Activated CD4-positive, alpha-beta T cell treated with anti-CD3 and anti-CD28 coated beads, Interleukin-10, Interleukin-2, amounts not matched to agents 100 ng/mL and 50 ng/mL, durations not matched to agents 16 hours and 8 hours (primary cell): ENCODE measurements around the gene PPP1R36.

Source experiments
- DNase-seq: peaks from one replicate; pipeline ENCODE4 v3.0.0-alpha.2; 2020

PPP1R36 gene

GRCh38 chr14:64572386-64573104, 22.8 kb downstream of the PPP1R36 start:
- no peak for DNase-seq

GRCh38 chr14:64573109-64573508, 23.3 kb downstream of the PPP1R36 start:
- DNase-seq = no peak

GRCh38 chr14:64574371-64575107, 24.8 kb downstream of the PPP1R36 start:
- no peak for DNase-seq

- no peak for DNase-seq
These were observed 27.4 kb downstream of the PPP1R36 start for GRCh38 chr14:64577211-64577610.

- DNase-seq = no peak
These were observed 30.7 kb downstream of the PPP1R36 start for GRCh38 chr14:64580467-64580866.

- no peak for DNase-seq
These were observed 31.6 kb downstream of the PPP1R36 start for GRCh38 chr14:64581363-64581762.

GRCh38 chr14:64581817-64582216, 32.1 kb downstream of the PPP1R36 start:
- DNase-seq = no peak

GRCh38 chr14:64584190-64584589, 34.4 kb downstream of the PPP1R36 start:
- DNase-seq = no peak

GRCh38 chr14:64591809-64592208, 42.0 kb downstream of the PPP1R36 start:
- no peak for DNase-seq

- no peak for DNase-seq
These were observed 44.7 kb downstream of the PPP1R36 start for GRCh38 chr14:64594438-64594837.

GRCh38 chr14:64598404-64598803, 48.6 kb downstream of the PPP1R36 start:
- DNase-seq = peak; percentile 37

GRCh38 chr14:64601571-64601970, 51.8 kb downstream of the PPP1R36 start:
- DNase-seq = no peak

- no peak for DNase-seq
These were observed 53.1 kb downstream of the PPP1R36 start for GRCh38 chr14:64602826-64603225.

- no peak for DNase-seq
These were observed 54.2 kb downstream of the PPP1R36 start for GRCh38 chr14:64604001-64604400.

GRCh38 chr14:64604881-64605280, 55.1 kb downstream of the PPP1R36 start:
- DNase-seq = no peak

GRCh38 chr14:64605926-64606685, 56.3 kb downstream of the PPP1R36 start:
- no peak for DNase-seq

- no peak for DNase-seq
These were observed 60.4 kb downstream of the PPP1R36 start for GRCh38 chr14:64610049-64610746.

- DNase-seq = no peak
These were observed 61.7 kb downstream of the PPP1R36 start for GRCh38 chr14:64611358-64612020.

- no peak for DNase-seq
These were observed 62.2 kb downstream of the PPP1R36 start for GRCh38 chr14:64612021-64612380.

- DNase-seq = no peak
These were observed 63.4 kb downstream of the PPP1R36 start for GRCh38 chr14:64612971-64613666.

- DNase-seq = no peak
These were observed 64.4 kb downstream of the PPP1R36 start for GRCh38 chr14:64614166-64614565.

GRCh38 chr14:64614805-64615391, 65.1 kb downstream of the PPP1R36 start:
- DNase-seq = no peak
